Measurements from ENCODE around the gene UBE2J1. TPM values are rescaled to one million over a fixed set of nuclear protein-coding genes. Genes with fewer than 3 reads are reported as not detected.
"Not testable (repeated sequence)": the region's sequence is repeated elsewhere in the genome, so short reads cannot be mapped to it uniquely, and the experiment has no call there.

Gene UBE2J1
- total and polyA plus RNA-seq, 2 donors = 26.4 to 58.7 TPM

DNA sequence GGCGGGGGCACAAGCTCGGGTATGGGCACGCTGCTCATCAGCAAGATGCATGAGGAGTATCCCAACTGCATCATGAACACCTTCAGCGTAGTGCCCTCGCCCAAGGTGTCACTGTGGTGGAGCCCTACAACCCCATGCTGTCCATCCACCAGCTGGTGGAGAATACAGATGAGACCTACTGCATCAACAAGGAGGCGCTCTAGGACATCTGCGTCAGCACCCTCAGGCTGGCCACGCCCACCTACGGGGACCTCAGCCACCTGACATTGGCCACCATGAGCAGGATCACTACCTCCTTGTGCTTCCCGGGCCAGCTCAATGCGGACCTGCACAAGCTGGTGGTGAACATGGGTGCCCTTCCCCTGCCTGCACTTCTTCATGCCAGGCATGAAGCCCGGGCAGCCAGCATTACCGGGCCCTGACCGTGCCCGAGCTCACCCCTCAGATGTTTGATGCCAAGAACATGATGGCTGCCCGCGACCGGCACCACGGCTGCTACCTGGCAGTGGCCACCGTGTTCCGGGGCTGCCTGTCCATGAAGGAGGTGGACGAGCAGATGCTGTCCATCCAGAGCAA lies 50.2 kb downstream of the UBE2J1 start:
- H3K27ac ChIP-seq (ENCODE audit: low read depth) = no peak overlapping the region
- no peaks in the 10 kb centered on the region for H3K36me3 ChIP-seq (ENCODE audit: insufficient read depth)
- no peak for DNase-seq (ENCODE audit: extremely low spot score)
- 92% methylated on average over 22 of the region's 22 CpGs for WGBS
- no peaks in the 10 kb centered on the region for H3K4me1 ChIP-seq (ENCODE audit: insufficient read depth)
- no peak overlapping the region for H3K4me3 ChIP-seq (ENCODE audit: low read depth, low read length)

DNA sequence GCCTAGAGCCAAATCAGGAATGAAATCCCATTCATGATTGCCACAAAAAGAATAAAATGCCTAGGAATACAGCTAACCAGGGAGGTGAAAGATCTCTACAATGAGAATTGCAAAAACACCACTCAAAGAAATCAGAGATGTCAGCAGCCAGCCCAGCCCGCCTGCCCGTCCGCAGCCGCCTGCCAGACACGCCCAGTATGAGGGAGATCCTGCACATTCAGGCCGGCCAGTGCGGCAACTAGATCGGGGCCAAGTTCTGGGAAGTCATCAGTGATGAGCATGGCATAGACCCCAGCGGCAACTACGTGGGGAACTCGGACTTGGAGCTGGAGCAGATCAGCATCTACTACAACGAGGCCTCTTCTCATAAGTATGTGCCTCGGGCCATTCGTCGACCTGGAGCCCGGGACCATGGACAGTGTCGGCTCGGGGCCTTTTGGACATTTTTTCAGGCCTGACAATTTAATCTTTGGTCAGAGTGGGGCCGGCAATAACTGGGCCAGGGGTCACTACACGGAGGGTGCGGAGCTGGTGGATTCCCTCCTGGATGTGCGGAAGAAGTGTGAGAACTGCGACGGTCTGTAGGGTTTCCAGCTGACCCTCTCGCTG lies 50.8 kb downstream of the UBE2J1 start:
- Histone ChIP-seq H3K36me3 (ENCODE audit: insufficient read depth) (no peaks in the 10 kb centered on the region), H3K27ac (ENCODE audit: low read depth) (no peak overlapping the region), H3K4me3 (ENCODE audit: low read depth, low read length) (no peak overlapping the region), H3K4me1 (ENCODE audit: insufficient read depth) (no peaks in the 10 kb centered on the region)
- 93% methylated on average over 25 of the region's 25 CpGs for WGBS
- no peak for DNase-seq (ENCODE audit: extremely low spot score)

DNA sequence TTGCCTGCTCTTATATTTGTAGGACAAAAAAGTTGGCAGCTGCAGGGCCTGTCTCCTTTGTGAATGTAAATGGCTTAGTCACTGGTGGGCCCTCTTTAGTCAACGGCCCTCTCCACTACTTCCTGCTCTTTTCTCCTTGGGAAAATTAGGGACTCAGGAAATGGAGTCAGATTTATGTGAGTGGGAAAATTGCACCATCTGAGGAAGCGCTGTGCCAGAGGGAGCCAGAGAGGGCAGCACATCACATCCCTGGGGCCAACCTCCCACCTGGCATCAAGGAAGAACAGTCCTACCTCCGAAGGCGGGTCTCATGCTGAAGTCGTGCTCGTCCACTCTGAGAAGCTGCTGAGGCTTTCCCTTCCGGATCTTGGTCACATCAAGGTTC lies 53.1 kb downstream of the UBE2J1 start:
- DNase-seq (ENCODE audit: extremely low spot score) = no peak
- H3K36me3 ChIP-seq (ENCODE audit: insufficient read depth) = no peaks in the 10 kb centered on the region
- H3K4me1 ChIP-seq (ENCODE audit: insufficient read depth) = no peaks in the 10 kb centered on the region
- no peak overlapping the region for H3K27ac ChIP-seq (ENCODE audit: low read depth)
- no peak overlapping the region for H3K4me3 ChIP-seq (ENCODE audit: low read depth, low read length)
- 87% methylated on average over 7 of the region's 7 CpGs for WGBS

DNA sequence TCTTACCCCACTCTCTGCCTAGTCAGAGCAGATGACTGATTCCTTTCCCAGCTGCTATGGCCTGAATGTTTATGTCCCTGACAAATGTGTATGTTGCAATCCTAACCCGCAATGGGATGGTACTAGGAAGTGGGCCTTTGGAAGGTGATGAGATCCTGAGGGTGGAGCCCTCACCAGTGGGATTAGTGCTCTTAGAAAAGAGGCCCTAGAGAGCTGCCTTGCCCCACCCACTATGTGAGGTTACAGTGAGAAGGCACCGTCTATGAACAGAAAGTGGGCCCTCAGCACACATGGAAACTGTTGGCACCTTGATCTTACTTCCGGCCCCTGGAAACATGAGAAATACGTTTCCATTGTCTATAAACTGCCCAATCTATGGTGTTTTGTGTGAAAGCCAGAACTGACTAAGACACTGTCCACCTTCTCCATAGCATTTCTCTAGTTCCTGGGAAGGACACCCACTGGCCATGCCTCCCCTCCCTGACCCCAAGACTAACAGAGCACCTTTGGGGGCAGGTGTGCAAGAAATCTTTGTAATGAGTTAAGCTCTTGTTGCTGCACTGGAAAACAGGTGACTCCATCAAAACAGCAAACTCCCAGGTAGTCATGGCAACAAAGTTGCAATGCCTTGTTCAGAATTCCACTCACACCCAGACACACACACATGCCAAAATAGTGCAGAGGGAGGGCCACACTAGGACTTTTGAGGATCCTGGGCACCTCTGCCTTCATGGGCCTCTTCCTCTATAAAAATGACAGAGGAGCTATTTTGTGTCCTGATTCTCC lies 53.6 kb downstream of the UBE2J1 start:
- no peak for DNase-seq (ENCODE audit: extremely low spot score)
- 76% methylated on average over 4 of the region's 4 CpGs for WGBS
- H3K27ac ChIP-seq (ENCODE audit: low read depth) = no peak overlapping the region
- H3K4me3 ChIP-seq (ENCODE audit: low read depth, low read length) = no peak overlapping the region
- no peaks in the 10 kb centered on the region for H3K4me1 ChIP-seq (ENCODE audit: insufficient read depth)
- no peaks in the 10 kb centered on the region for H3K36me3 ChIP-seq (ENCODE audit: insufficient read depth)

GRCh38 chr6:89297695-89298351 lies 54.7 kb downstream of the UBE2J1 start:
- H3K4me1 ChIP-seq (ENCODE audit: insufficient read depth) = no peaks in the 10 kb centered on the region
- WGBS = 43% methylated on average over 12 of the region's 12 CpGs
- H3K4me3 ChIP-seq (ENCODE audit: low read depth, low read length) = no peak overlapping the region
- no peak overlapping the region for H3K27ac ChIP-seq (ENCODE audit: low read depth)
- no peaks in the 10 kb centered on the region for H3K36me3 ChIP-seq (ENCODE audit: insufficient read depth)
- peak; percentile 20 for DNase-seq (ENCODE audit: extremely low spot score)

DNA sequence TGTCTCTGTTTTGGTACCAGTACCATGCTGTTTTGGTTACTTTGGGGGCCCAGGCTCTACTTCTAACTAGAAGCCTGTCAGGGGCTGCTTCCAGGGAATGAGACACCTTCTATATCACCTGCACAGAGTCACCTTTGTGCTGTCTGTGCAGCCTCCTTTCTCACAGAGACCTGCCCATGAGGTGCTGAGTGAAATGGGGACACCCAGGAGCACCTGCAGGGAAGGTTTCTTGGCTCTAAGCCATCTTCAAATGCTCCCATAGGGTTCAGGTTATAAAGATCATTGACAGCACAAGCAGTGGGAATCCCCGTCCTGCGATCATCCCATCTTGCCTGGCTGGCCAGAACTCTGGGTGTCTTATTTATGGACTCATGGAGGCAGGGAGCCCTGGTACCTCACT lies 56.5 kb downstream of the UBE2J1 start:
- H3K4me3 ChIP-seq (ENCODE audit: low read depth, low read length) = no peak overlapping the region
- no peaks in the 10 kb centered on the region for H3K36me3 ChIP-seq (ENCODE audit: insufficient read depth)
- H3K27ac ChIP-seq (ENCODE audit: low read depth) = no peak overlapping the region
- no peaks in the 10 kb centered on the region for H3K4me1 ChIP-seq (ENCODE audit: insufficient read depth)
- 96% methylated on average over 2 of the region's 2 CpGs for WGBS
- DNase-seq (ENCODE audit: extremely low spot score) = no peak

DNA sequence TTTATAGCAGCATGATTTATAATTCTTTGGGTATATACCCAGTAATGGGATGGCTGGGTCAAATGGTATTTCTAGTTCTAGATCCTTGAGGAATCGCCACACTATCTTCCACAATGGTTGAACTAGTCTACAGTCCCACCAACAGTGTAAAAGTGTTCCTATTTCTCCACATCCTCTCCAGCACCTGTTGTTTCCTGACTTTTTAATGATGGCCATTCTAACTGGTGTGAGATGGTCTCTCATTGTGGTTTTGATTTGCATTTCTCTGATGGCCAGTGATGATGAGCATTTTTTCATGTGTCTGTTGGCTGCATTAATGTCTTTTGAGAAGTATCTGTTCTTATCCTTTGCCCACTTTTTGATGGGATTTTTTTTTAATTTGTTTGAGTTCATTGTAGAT lies 57.4 kb downstream of the UBE2J1 start:
- not testable (repeated sequence) for DNase-seq (ENCODE audit: extremely low spot score); H3K4me3 ChIP-seq (ENCODE audit: low read depth, low read length); H3K36me3 ChIP-seq (ENCODE audit: insufficient read depth); H3K4me1 ChIP-seq (ENCODE audit: insufficient read depth); H3K27ac ChIP-seq (ENCODE audit: low read depth)
- 69% methylated on average over 1 of the region's 1 CpG for WGBS

- 77% methylated on average over 11 of the region's 11 CpGs for WGBS
- Histone ChIP-seq H3K4me1 (ENCODE audit: insufficient read depth) (no peaks in the 10 kb centered on the region), H3K27ac (ENCODE audit: low read depth) (no peak overlapping the region), H3K36me3 (ENCODE audit: insufficient read depth) (no peaks in the 10 kb centered on the region), H3K4me3 (ENCODE audit: low read depth, low read length) (no peak overlapping the region)
- DNase-seq (ENCODE audit: extremely low spot score) = no peak
Observed at GRCh38 chr6:89291256-89291819, 61.2 kb downstream of the UBE2J1 start.

DNA sequence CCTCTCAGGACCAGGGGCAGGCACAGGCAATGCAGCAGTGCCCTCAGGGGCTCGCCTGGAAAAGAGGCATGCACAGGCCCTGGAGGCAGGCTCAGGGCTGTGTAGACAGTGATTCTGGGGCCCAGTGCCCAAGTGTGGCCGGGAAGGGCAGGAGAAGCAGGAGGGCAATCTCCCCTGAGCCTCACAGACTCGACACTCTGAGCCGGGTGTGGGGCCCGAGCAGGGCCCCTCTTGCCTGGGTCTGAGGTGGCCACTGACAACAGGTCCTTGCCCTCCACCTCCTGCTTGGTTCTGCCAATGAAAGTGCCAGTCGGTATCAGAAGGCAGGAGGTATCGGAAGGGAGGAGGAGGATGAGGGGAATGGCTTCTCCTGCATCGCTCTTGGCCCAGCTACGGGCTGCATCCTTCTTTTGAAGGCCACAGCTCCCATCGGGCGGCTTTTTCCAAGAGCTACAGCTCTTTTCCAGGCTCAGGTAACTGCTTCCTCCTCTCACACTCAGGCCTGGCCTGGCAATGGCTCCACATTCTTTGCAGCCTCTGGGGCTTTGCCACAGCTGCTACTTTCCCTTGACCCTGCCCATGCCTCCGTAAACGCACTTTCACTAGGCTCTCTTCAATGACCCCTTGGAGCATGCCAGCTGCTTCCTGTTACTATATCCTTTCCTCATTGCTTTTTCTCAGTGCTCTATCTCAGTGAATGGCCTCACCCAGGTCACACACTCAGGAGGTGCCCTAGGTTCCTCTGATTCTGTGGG lies 61.9 kb downstream of the UBE2J1 start:
- WGBS = 89% methylated on average over 13 of the region's 13 CpGs
- no peak for DNase-seq (ENCODE audit: extremely low spot score)
- Histone ChIP-seq H3K4me1 (ENCODE audit: insufficient read depth) (no peaks in the 10 kb centered on the region), H3K27ac (ENCODE audit: low read depth) (no peak overlapping the region), H3K4me3 (ENCODE audit: low read depth, low read length) (no peak overlapping the region), H3K36me3 (ENCODE audit: insufficient read depth) (no peaks in the 10 kb centered on the region)

DNA sequence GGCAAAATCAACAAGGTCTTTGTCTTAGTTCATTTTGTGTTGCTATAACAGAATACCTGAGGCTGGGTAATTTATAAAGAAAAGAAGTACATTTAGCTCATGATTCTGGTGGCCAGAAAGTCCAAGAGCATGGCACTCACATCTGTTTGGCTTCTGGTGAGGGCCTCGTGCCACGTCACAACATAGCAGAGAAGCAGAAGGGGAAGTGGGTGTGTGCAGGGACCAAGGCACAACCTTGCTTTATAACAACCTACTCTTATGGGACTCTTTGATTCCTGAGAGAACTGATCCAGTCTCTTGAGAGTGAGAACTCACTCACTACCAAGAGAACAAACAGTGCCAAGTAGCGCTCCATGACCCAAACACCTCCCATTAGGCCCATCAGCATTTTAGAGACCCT lies 62.8 kb downstream of the UBE2J1 start:
- 92% methylated on average over 3 of the region's 3 CpGs for WGBS
- H3K27ac ChIP-seq (ENCODE audit: low read depth) = no peak overlapping the region
- no peak overlapping the region for H3K4me3 ChIP-seq (ENCODE audit: low read depth, low read length)
- H3K4me1 ChIP-seq (ENCODE audit: insufficient read depth) = no peaks in the 10 kb centered on the region
- H3K36me3 ChIP-seq (ENCODE audit: insufficient read depth) = no peaks in the 10 kb centered on the region
- no peak for DNase-seq (ENCODE audit: extremely low spot score)

DNA sequence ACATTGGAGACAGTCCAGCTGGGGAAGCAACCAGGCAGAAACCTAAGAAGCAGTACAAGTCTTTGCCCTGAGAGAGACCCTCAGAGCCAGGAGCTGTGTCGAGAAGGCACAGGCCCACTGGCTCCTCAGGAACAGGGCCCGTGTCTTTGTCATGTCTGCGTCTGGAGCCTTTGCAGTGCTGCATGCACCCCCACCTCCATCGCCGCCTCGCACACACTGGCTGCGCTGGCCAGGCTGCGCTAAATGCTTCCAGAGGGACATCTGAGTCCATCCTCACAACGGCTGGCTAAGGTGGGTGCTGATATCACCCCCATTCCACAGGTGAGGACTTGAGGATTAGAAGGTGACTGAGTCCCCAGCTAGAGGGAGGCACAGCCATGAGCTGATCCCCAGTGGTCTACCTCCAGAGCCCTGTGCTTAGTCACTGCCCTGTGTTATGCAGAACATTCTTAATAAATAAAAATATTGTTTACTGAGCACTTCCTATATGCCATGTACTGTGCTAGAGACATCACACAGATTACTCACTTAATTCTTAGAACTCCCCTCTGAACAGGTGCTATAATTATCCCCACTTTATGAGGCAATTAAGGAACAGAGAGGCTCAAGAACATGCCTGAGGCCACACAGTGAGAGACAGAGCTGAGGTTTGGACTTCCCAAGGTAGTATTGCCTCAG lies 65.0 kb downstream of the UBE2J1 start:
- no peaks in the 10 kb centered on the region for H3K36me3 ChIP-seq (ENCODE audit: insufficient read depth)
- no peaks in the 10 kb centered on the region for H3K4me1 ChIP-seq (ENCODE audit: insufficient read depth)
- DNase-seq (ENCODE audit: extremely low spot score) = no peak
- no peak overlapping the region for H3K27ac ChIP-seq (ENCODE audit: low read depth)
- H3K4me3 ChIP-seq (ENCODE audit: low read depth, low read length) = no peak overlapping the region
- 89% methylated on average over 9 of the region's 9 CpGs for WGBS

DNA sequence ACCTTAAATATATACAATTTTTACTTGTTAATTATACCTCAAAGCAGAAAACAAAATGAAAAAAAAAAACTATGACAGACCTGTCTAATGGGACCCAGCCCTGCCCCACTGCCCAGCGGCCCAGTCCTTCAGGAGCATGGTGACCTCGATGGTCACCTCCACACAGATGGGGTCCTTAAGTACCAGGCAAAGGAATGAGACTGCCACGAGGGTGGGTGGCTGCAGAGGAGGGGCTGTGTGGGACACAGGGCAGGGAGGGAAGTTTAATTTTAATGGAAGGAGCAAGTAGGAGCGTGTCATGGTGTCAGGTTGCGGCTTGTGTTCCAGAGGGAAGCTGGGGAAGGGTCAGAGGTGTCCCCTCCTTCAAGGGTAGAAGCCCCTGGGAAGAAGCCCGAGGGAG lies 66.0 kb downstream of the UBE2J1 start:
- Histone ChIP-seq H3K27ac (ENCODE audit: low read depth) (no peak overlapping the region), H3K4me1 (ENCODE audit: insufficient read depth) (no peaks in the 10 kb centered on the region), H3K36me3 (ENCODE audit: insufficient read depth) (no peaks in the 10 kb centered on the region), H3K4me3 (ENCODE audit: low read depth, low read length) (no peak overlapping the region)
- no peak for DNase-seq (ENCODE audit: extremely low spot score)
- WGBS = 69% methylated on average over 6 of the region's 6 CpGs

Measured in urinary bladder (tissue), 4 donors.